HG02981 (cell line): ENCODE results near the gene ARHGEF18.

ENCODE experiments used
- ATAC-seq: cut with Tn5 transposase; IDR thresholded peaks from one replicate; pipeline ENCODE4 v1.9.1; 2021; ENCODE audit warnings: mild to moderate bottlenecking, moderate library complexity; ENCODE audit not compliant: unreplicated experiment

ARHGEF18 gene

DNA sequence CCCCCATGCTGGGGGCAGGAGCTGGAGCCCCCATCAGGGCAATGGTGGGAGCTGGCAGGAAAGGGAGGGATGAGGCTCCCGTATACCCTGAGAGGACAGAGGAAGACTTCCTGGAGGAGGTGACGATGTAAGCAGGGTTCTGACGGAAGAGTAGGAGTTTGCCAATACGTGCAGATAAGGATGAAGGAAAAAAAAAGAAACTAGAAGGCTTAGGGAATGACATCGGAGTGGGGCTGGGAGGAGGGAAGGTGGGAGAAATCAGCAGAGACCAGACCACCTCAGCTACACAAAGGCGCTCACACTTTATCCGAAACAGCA, 32.3 kb downstream of the ARHGEF18 start:
- ATAC-seq = no peak

- no peak for ATAC-seq
Measured at GRCh38 chr19:7382694-7383093, 34.0 kb downstream of the ARHGEF18 start.

- ATAC-seq = no peak
Measured at GRCh38 chr19:7383284-7383683, 34.5 kb downstream of the ARHGEF18 start.

DNA sequence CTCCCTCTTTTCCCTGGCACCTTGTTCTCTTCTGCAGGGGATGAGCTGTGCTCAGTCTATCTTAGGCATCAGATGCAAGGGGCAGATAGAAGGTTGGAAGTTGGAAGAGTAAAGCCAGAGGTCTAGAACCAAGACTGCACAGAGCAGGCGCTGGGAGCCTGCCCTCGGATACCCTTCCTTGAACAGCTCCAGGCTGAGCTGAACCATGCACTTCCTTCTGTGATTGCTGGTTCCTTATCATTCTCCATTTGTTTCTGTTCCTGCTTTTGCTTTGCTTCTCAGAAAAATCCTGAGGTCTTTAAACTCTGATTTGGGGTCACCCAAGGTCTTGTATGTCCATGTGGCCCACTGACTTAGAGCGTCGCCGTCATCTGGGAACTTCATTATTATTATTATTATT, 36.3 kb downstream of the ARHGEF18 start:
- no peak for ATAC-seq

- no peak for ATAC-seq
Measured at GRCh38 chr19:7386308-7386707, 37.6 kb downstream of the ARHGEF18 start.

DNA sequence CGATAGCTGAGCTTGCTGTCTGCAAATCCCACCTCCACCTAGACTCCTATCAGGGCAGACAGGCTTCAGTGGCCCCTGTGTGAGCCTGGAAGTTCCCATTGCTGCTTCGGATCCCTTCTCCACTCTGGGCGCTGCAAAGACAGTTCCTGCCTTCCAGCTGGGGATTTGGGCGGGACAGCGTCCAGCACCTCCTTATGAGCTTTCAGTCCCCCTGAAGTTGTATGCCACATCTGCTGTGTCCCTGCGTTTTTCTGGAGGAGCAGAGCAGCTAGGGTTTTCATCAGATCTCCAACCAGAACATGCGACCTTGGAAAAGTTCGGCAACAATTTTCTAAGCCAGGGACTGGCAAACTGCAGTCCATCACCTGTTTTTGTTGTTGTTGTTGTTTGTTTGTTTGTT, 38.0 kb downstream of the ARHGEF18 start:
- ATAC-seq = no peak

GRCh38 chr19:7391218-7391670, 42.5 kb downstream of the ARHGEF18 start:
- ATAC-seq = no peak

DNA sequence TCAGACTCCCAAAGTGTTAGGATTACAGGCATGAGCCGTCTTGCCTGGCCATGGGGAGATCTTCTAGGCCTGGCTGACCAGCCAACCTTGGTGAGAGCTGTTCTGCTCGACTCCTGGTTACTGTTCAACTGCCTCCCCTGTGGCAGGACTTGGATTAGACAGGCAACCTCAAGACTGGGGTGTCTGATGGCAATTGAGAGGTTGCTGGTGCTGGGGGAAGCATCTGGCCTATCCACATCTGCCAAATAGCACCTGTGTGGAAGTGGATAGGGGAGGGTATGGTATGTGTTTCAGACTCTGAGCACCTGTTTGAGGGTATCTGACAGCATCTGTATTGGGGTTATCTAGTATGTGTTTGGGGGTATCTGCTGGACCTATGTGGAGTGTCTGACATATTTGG, 44.7 kb downstream of the ARHGEF18 start:
- ATAC-seq = no peak

DNA sequence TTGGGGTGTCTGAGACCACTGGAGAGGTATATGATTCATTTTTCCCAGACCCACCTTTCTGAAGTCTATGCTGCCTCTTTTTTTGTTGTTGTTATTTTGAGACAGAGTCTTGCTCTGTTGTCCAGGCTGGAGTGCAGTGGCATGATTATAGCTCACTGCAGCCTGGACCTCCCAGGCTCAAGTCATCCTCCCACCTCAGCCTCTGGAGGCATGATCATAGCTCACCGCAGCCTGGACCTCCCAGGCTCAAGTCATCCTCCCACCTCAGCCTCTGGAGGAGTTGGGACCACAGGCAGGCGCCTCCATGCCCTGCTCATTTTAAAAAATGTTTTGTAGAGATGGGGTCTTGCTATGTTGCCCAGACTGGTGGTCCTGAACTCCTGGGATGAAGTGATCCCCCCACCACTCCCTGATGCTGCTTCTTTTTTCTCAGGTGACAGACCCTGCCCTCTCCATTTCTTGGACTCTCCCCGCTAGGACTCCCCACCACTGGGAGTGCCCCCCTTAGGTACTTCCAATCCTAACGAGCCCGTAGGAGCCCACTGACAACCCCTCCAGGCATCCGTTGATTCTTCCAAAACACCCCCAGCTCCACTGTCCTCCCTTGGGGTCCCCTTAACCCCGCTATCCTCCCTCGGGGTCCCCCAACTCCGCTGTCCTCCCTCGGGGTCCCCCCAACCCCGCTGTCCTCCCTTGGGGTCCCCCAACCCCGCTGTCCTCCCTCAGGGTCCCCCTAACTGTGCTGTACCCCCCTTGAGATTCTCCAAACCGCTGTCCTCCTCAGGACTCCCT, 45.4 kb downstream of the ARHGEF18 start:
- ATAC-seq = no peak

- peak; percentile 65 for ATAC-seq
Measured at GRCh38 chr19:7394731-7395359, 46.1 kb downstream of the ARHGEF18 start.

DNA sequence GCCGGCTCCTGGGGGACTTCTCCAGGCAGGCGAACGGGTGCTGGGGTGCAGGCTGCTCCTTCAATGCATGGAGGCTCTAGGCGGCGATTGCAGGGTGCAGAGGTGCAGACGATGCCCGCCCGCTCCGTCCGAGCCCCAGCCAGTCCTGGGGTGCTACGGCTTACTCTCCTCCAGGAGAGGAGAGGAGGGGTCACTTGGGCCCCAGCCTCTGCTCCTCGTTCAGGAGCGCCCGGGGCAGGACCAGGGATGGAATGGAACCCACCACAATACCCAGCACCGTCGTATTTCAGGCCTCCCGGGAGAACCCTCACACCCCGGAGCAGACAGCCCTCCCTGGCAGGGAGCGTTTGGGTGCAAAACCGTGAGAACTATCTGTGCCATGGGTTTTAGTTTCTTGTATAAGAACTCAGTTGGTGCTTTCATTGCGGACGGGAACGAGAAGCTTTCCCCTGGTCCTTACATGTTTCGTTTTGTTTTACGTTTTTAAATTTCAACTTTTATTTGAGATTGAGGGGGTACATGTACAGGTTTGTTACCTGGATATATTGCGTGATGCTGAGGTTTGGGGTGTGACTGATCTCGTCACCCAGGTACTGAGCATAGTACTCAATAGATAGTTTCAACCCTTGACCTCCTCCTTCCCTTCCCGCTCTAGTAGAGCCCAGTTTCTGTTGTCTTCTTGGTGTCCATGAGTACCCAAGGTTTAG, 46.8 kb downstream of the ARHGEF18 start:
- peak; percentile 12 for ATAC-seq

DNA sequence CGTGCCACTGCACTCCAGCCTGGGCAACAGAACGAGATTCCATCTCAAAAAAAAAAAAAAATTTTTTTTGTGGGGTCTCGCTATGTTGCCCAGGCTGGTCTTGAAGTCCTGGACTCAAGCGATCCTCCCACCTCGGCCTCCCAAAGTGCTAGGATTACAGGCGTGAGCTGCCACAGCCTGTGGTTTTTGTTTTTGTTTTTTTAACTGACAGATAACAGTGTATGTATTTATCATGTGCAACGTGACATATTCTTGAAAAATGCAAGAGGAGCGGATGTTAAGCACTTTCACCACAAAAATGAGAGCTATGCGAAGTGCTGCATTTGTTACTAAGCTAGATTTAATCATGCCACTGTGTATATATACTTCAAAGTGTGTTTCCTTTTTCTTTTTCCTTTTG, 49.0 kb downstream of the ARHGEF18 start:
- no peak for ATAC-seq
